IMR-90 (cell line): ENCODE data around the gene FGF21.

Source experiments
- CEBPB ChIP-seq: IDR thresholded peaks from 2 replicates; pipeline ENCODE4 v1.6.1; 2012; ENCODE audit warnings: low read depth, low read length, improper control_type of control experiment
- ELK1 ChIP-seq: fragments of 150-350 bp; IDR thresholded peaks from 2 replicates; pipeline ENCODE4 v1.6.1; 2016; ENCODE audit warnings: low read depth, mild to moderate bottlenecking, low read length, moderate library complexity, borderline replicate concordance
- MAFK ChIP-seq: IDR thresholded peaks from 2 replicates; pipeline ENCODE4 v1.6.1; 2012; ENCODE audit warnings: low read depth, low read length, improper control_type of control experiment
- MAZ ChIP-seq: IDR thresholded peaks from 2 replicates; pipeline ENCODE4 v1.6.1; 2012; ENCODE audit warnings: low read depth, mild to moderate bottlenecking, low read length, improper control_type of control experiment, moderate library complexity, borderline replicate concordance
- MXI1 ChIP-seq: IDR thresholded peaks from 2 replicates; pipeline ENCODE4 v1.6.1; 2012; ENCODE audit warnings: low read depth, mild to moderate bottlenecking, low read length, moderate library complexity, borderline replicate concordance
- POLR2A ChIP-seq: IDR thresholded peaks from 2 replicates; pipeline ENCODE4 v1.6.1; 2012; ENCODE audit warnings: mild to moderate bottlenecking, low read depth, low read length
- RAD21 ChIP-seq: IDR thresholded peaks from 2 replicates; pipeline ENCODE4 v1.6.1; 2012; ENCODE audit warnings: low read length, improper control_type of control experiment
- SMC3 ChIP-seq: fragments of 150-350 bp; IDR thresholded peaks from 2 replicates; pipeline ENCODE4 v1.6.1; 2016; ENCODE audit warnings: low read depth, mild to moderate bottlenecking, antibody characterized with exemption, low read length, moderate library complexity
- TF ChIP-seq, protein P1 (sequence below): conservative IDR thresholded peaks from 2 replicates; pipeline ENCODE4 v1.5.1; 2012; ENCODE audit warnings: mild to moderate bottlenecking, low read depth, low read length, improper control_type of control experiment

DNA sequence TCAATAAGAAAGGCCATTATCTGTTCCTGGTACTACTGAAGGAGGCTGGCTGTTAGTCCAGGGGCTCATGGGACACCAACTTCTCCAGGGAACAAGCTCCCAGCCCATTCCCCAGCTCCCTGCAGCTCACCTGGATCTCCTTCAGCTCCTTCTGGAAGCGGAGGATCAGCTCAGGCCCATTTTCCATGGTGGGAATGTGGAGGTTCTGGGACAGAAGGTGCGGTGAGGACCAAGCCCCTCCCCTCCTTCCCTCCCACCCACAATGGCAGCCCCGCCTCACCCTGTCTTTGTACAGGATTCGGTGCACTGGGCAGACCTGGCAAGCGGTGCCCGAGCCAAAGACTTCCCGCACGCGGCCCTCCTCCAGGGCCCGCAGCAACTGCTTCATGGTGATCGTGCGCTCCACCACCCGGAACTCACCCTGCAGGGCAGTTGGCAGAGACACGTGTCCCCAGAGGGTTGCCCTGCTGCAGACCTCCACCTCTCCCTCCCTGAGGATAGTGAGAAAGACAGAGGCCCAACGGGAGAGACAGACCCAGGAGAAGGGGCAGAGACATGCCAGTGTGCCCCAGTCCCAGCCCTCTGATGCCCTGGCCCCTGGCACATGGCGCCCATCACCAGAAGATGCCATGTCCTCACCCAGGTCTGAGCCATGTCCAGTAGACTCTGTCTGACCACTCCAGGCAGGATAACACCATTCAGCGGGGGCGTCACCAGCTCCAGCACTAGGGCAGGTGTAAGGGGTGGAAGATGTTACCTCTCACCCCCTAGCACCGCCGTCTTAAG is 41.2 kb downstream of the FGF21 start:
- TF ChIP-seq SMC3 (no peak), MAFK (no peak), RAD21 (no peak), POLR2A (no peak), ELK1 (no peak), MAZ (no peak), CEBPB (no peak), MXI1 (no peak)
- TF ChIP-seq, protein P1, sequence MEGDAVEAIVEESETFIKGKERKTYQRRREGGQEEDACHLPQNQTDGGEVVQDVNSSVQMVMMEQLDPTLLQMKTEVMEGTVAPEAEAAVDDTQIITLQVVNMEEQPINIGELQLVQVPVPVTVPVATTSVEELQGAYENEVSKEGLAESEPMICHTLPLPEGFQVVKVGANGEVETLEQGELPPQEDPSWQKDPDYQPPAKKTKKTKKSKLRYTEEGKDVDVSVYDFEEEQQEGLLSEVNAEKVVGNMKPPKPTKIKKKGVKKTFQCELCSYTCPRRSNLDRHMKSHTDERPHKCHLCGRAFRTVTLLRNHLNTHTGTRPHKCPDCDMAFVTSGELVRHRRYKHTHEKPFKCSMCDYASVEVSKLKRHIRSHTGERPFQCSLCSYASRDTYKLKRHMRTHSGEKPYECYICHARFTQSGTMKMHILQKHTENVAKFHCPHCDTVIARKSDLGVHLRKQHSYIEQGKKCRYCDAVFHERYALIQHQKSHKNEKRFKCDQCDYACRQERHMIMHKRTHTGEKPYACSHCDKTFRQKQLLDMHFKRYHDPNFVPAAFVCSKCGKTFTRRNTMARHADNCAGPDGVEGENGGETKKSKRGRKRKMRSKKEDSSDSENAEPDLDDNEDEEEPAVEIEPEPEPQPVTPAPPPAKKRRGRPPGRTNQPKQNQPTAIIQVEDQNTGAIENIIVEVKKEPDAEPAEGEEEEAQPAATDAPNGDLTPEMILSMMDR = no peak
